ENCODE data around the gene MICA.
A peak's percentile ranks its signal among the peaks of the same experiment; 100 is the strongest.
"Not testable (repeated sequence)": the region's sequence is repeated elsewhere in the genome, so short reads cannot be mapped to it uniquely, and the experiment has no call there.

The MICA gene

DNA sequence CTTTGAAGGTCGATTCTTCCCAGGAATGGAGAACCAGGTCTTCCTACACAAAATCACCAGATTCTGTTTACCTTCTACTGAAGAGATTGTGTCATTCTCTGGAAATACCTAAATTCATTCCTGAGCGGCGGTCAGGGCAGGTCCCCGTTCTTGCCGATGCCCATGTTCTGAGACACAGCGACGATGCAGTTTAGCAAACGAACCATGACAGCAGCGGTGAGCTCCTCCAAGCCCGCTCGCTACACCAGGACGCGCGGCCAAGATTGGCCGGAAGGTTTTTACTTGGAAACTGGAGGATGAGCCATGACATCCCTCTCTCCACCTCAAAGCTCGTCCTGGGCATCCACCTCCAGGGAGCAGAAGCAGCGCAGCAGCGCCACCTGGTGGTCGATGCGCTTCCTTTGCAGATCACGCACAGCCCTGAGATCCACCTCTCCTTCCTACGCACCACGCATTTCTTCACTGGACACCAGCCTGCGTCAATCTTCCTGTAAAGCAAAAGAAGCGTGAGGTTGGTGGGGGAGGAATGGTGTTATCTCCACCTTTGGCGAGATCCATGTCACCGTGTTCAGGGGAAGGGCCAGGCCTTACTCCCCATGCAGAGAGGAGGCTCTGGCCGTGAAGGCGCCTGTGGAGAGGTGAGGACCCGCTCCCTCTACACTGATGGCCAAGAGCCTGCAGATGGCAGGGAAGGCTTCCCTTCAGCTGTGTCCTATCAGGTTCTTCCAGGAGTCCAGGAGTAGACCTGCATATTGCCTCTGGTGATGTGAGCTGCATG lies 36.5 kb upstream of the MICA start (continued):
- TF ChIP-seq, protein P1, sequence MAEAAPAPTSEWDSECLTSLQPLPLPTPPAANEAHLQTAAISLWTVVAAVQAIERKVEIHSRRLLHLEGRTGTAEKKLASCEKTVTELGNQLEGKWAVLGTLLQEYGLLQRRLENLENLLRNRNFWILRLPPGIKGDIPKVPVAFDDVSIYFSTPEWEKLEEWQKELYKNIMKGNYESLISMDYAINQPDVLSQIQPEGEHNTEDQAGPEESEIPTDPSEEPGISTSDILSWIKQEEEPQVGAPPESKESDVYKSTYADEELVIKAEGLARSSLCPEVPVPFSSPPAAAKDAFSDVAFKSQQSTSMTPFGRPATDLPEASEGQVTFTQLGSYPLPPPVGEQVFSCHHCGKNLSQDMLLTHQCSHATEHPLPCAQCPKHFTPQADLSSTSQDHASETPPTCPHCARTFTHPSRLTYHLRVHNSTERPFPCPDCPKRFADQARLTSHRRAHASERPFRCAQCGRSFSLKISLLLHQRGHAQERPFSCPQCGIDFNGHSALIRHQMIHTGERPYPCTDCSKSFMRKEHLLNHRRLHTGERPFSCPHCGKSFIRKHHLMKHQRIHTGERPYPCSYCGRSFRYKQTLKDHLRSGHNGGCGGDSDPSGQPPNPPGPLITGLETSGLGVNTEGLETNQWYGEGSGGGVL (tag by site-specific recombination; IDR thresholded peaks at IDR 0.05): no peak
- TF ChIP-seq MYNN (tag by site-specific recombination; IDR thresholded peaks at IDR 0.05; ENCODE audit: borderline replicate concordance) (no peak), MZF1 (tag by site-specific recombination; IDR thresholded peaks at IDR 0.05; ENCODE audit: borderline replicate concordance) (no peak), ZNF394 (tag by site-specific recombination; IDR thresholded peaks at IDR 0.05; ENCODE audit: borderline replicate concordance) (peak; percentile 67), IKZF3 (tag by site-specific recombination; IDR thresholded peaks at IDR 0.05) (peak; percentile 92), ZNF335 (tag by site-specific recombination; conservative IDR thresholded peaks at IDR 0.05) (peak; percentile 90), ZNF175 (tag by site-specific recombination; IDR thresholded peaks at IDR 0.05) (no peak), ZNF544 (tag by site-specific recombination; IDR thresholded peaks at IDR 0.05) (no peak), ZFP69B (tag by site-specific recombination; IDR thresholded peaks at IDR 0.05) (peak; percentile 56; the same call in 1 of the 2 replicates), ZNF121 (tag by site-specific recombination; IDR thresholded peaks at IDR 0.05) (no peak), ZNF114 (tag by site-specific recombination; IDR thresholded peaks at IDR 0.05) (no peak), ZFP41 (tag by site-specific recombination; IDR thresholded peaks at IDR 0.05; ENCODE audit: borderline replicate concordance) (no peak)
- TF ChIP-seq, protein P2, sequence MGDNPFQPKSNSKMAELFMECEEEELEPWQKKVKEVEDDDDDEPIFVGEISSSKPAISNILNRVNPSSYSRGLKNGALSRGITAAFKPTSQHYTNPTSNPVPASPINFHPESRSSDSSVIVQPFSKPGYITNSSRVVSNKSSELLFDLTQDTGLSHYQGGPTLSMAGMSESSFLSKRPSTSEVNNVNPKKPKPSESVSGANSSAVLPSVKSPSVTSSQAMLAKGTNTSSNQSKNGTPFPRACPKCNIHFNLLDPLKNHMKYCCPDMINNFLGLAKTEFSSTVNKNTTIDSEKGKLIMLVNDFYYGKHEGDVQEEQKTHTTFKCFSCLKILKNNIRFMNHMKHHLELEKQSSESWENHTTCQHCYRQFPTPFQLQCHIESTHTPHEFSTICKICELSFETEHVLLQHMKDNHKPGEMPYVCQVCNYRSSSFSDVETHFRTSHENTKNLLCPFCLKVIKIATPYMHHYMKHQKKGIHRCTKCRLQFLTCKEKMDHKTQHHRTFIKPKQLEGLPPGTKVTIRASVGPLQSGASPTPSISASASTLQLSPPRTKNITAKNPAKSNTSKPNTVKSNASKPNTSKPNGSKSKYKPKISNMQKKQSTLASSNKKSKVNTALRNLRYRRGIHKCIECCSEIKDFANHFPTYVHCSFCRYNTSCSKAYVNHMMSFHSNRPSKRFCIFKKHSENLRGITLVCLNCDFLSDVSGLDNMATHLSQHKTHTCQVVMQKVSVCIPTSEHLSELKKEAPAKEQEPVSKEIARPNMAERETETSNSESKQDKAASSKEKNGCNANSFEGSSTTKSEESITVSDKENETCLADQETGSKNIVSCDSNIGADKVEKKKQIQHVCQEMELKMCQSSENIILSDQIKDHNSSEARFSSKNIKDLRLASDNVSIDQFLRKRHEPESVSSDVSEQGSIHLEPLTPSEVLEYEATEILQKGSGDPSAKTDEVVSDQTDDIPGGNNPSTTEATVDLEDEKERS (tag by site-specific recombination; IDR thresholded peaks at IDR 0.05): no peak

DNA sequence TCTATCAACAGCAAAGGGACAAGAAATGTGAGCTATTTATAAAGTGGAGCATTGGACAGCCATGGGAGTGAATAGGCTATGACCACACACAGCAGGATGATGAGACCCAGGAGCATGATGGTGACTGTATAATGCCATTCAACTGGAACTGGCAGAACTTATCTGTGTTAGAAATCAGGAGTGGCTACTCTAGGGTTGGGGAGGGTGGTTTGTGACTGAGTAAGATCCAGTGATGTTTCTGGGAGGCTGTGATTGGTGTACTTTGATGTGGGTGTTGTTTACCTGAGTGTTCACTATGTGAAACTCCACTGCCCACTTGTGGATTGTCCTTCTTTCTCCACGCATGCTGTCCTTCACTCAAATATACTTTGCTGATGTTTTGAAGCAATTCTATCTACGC lies 34.9 kb upstream of the MICA start:
- Histone ChIP-seq H3K27ac (ENCODE audit: extremely low read depth, low read depth, low read length) (no peak overlapping the region), H3K4me1 (ENCODE audit: control insufficient read depth, insufficient read depth, low read length) (no peaks in the 10 kb centered on the region), H3K36me3 (ENCODE audit: control insufficient read depth in 2 of 2, insufficient read depth in 1 of 2, low read length in 2 of 2) (no peaks in the 10 kb centered on the region), H3K9me3 (ENCODE audit: control insufficient read depth, insufficient read depth, low read depth, low read length) (no peaks in the 10 kb centered on the region), H3K4me3 (ENCODE audit: low read depth, low read length) (no peak overlapping the region)
- peak; percentile 13 for TF ChIP-seq ZNF654 (tag by site-specific recombination; IDR thresholded peaks at IDR 0.05; ENCODE audit: low read depth)
- TF ChIP-seq, protein P3, sequence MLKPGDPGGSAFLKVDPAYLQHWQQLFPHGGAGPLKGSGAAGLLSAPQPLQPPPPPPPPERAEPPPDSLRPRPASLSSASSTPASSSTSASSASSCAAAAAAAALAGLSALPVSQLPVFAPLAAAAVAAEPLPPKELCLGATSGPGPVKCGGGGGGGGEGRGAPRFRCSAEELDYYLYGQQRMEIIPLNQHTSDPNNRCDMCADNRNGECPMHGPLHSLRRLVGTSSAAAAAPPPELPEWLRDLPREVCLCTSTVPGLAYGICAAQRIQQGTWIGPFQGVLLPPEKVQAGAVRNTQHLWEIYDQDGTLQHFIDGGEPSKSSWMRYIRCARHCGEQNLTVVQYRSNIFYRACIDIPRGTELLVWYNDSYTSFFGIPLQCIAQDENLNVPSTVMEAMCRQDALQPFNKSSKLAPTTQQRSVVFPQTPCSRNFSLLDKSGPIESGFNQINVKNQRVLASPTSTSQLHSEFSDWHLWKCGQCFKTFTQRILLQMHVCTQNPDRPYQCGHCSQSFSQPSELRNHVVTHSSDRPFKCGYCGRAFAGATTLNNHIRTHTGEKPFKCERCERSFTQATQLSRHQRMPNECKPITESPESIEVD (tag by site-specific recombination; IDR thresholded peaks at IDR 0.05): no peak
- ChIA-PET CTCF (interaction anchor here (0.6 to 10.2 kb wide), 6 partner anchors 8 to 1194 kb away, joined by 3 to 214 read pairs (median 20); no protein-coding TSS in a partner anchor), POLR2A (interaction anchor here (2.1 kb wide), 1 partner anchor 171 kb away, joined by 6 read pairs; no protein-coding TSS in a partner anchor)

DNA sequence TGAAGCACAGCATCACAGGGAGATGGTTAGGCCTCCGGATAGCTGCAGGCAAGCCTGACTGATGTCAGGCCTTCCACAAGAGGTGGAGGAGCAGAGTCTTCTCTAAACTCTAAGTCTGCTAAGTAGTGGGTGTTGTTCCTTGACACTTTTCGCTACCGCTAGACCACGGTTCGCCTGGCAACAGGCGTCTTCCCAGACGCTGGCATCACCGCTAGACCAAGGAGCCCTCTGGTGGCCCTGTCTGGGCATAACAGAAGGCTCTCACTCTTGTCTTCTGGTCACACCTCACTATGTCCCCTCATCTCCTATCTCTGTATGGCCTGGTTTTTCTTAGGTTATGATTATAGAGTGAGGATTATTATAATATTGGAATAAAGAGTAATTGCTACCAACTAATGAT lies 29.3 kb upstream of the MICA start:
- CTCF ChIA-PET: interaction anchor here (0.6 to 4.9 kb wide), 18 partner anchors 7 to 1058 kb away, joined by 3 to 42 read pairs (median 4); partner anchors contain the start of gene PSORS1C2
- POLR2A ChIA-PET: not testable (repeated sequence)

More for the DNA sequence above, 29.3 kb upstream of the MICA start:
- not testable (repeated sequence) for H3K4me3 ChIP-seq (ENCODE audit: low read depth, low read length); H3K36me3 ChIP-seq (ENCODE audit: control insufficient read depth in 2 of 2, insufficient read depth in 1 of 2, low read length in 2 of 2); H3K9me3 ChIP-seq (ENCODE audit: control insufficient read depth, insufficient read depth, low read depth, low read length); H3K4me1 ChIP-seq (ENCODE audit: control insufficient read depth, insufficient read depth, low read length); H3K27ac ChIP-seq (ENCODE audit: extremely low read depth, low read depth, low read length)
- TF ChIP-seq SCRT2 (tag by site-specific recombination; IDR thresholded peaks at IDR 0.05) (peak; percentile 96), ZNF654 (tag by site-specific recombination; IDR thresholded peaks at IDR 0.05; ENCODE audit: low read depth) (peak; percentile 66), SCRT1 (tag by site-specific recombination; IDR thresholded peaks at IDR 0.05; ENCODE audit: borderline replicate concordance) (peak; percentile 82; the same call in 1 of the 2 replicates)
